BE2C (cell line): Measurements from ENCODE around the gene STARD10.

ENCODE experiments used
- DNase-seq: peaks from one replicate; pipeline ENCODE4 v3.0.0-alpha.2; 2020
- H3K27me3 ChIP-seq: fragments of 250-450 bp; sonication (Bioruptor Pico); 2 replicates; pipeline ENCODE4 v1.5.1; 2020; ENCODE audit warnings: mild to moderate bottlenecking
- H3K36me3 ChIP-seq: fragments of 250-450 bp; sonication (Bioruptor Pico); 2 replicates; pipeline ENCODE4 v1.5.1; 2020; ENCODE audit warnings: mild to moderate bottlenecking
- H3K4me1 ChIP-seq: fragments of 250-450 bp; sonication (Bioruptor Pico); 2 replicates; pipeline ENCODE4 v1.5.1; 2020
- H3K4me3 ChIP-seq: 2 replicates; pipeline ENCODE4 v1.5.1; 2011; ENCODE audit warnings: low read depth, low read length
- H3K9me3 ChIP-seq: fragments of 250-450 bp; sonication (Bioruptor Pico); 2 replicates; pipeline ENCODE4 v1.5.1; 2020
- CTCF ChIP-seq: IDR thresholded peaks from 2 replicates; pipeline ENCODE4 v1.5.1; 2012; ENCODE audit warnings: mild to moderate bottlenecking, low read depth, low read length

The STARD10 gene

GRCh38 chr11:72789493-72790131, 4.2 kb downstream of the STARD10 start:
- no peaks in the 10 kb centered on the region for H3K27me3 ChIP-seq
- H3K4me3 ChIP-seq, result no peak overlapping the region
- TF ChIP-seq CTCF, result no peak
- H3K9me3 ChIP-seq, result no peaks in the 10 kb centered on the region
- H3K36me3 ChIP-seq, result no peaks in the 10 kb centered on the region
- peaks cover 7% of the 10 kb centered on the region for H3K4me1 ChIP-seq
- no peak for DNase-seq

GRCh38 chr11:72788241-72788640, 5.6 kb downstream of the STARD10 start:
- Histone ChIP-seq H3K36me3 (no peaks in the 10 kb centered on the region), H3K4me3 (no peak overlapping the region), H3K9me3 (no peaks in the 10 kb centered on the region), H3K27me3 (no peaks in the 10 kb centered on the region), H3K4me1 (peaks cover 6% of the 10 kb centered on the region)
- no peak for TF ChIP-seq CTCF
- DNase-seq, result no peak

- Histone ChIP-seq H3K36me3 (no peaks in the 10 kb centered on the region), H3K4me1 (no peaks in the 10 kb centered on the region), H3K27me3 (no peaks in the 10 kb centered on the region), H3K9me3 (no peaks in the 10 kb centered on the region), H3K4me3 (no peak overlapping the region)
- TF ChIP-seq CTCF, result no peak; the same call in 1 of the 2 replicates
- no peak for DNase-seq
These were observed 6.4 kb downstream of the STARD10 start for GRCh38 chr11:72787216-72788104.

- no peaks in the 10 kb centered on the region for H3K4me1 ChIP-seq
- H3K36me3 ChIP-seq, result no peaks in the 10 kb centered on the region
- no peaks in the 10 kb centered on the region for H3K27me3 ChIP-seq
- no peak overlapping the region for H3K4me3 ChIP-seq
- no peak for DNase-seq
- TF ChIP-seq CTCF, result no peak
- H3K9me3 ChIP-seq, result no peaks in the 10 kb centered on the region
These were observed 7.3 kb downstream of the STARD10 start for GRCh38 chr11:72786305-72787215.

GRCh38 chr11:72784662-72785061, 9.2 kb downstream of the STARD10 start:
- no peak overlapping the region for H3K4me3 ChIP-seq
- no peak for TF ChIP-seq CTCF
- H3K9me3 ChIP-seq, result no peaks in the 10 kb centered on the region
- no peaks in the 10 kb centered on the region for H3K4me1 ChIP-seq
- no peaks in the 10 kb centered on the region for H3K36me3 ChIP-seq
- no peaks in the 10 kb centered on the region for H3K27me3 ChIP-seq
- no peak for DNase-seq
